Testis (tissue), 2 donors: Measurements from ENCODE around the gene ZSCAN5A.

Experiments used
- POLR2A ChIP-seq: fragments of 450-650 bp; IDR thresholded peaks from one replicate; pipeline ENCODE4 v1.6.1; 2017; ENCODE audit warnings: antibody characterized with exemption, mild to moderate bottlenecking, moderate library complexity
- TF ChIP-seq, protein P1 (sequence below), 3 experiments: fragments of 450-650 bp in 2 of 3; fragments of 200-600 bp in 1 of 3; sonication (generic) in 1 of 3; IDR thresholded peaks; one replicate each; pipeline ENCODE4 v1.5.1; 2016 to 2019; ENCODE audit warnings: antibody characterized with exemption in 3 of 3, mild to moderate bottlenecking in 2 of 3, moderate library complexity in 1 of 3

DNA sequence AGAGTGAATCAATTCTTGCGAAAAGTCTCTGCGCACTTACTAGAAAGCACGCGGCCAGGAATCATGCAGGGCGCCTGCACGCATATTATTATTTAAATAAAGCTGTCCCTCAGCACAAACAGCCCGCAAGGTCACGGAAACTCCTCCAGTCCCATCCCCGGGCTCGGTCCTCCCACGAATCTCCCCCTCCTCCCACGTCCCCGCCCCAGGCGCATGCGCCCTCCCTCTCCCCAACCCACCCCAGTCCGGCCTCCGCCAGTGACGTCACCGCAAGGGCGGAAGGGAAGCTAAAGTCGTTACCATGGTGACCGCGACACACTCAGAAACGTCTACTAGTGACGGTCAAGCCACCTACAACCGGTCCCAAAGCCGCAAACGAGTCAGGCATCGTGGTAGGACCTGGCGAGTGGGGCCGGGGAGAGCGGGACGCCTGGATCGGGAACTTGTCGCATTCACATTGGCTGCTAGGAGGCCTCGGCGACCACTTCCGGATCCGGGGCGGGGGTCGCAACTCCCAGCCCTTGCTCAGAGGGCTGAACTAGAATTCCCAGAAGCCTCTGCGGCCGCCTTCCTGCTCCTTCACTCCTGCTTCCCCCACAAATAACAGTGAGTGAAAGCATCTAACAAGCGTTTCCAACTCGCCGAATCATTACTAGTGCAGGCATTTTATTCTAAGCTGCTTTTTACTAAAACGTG, at the start of gene ZSCAN5A:
- TF ChIP-seq, protein P1, sequence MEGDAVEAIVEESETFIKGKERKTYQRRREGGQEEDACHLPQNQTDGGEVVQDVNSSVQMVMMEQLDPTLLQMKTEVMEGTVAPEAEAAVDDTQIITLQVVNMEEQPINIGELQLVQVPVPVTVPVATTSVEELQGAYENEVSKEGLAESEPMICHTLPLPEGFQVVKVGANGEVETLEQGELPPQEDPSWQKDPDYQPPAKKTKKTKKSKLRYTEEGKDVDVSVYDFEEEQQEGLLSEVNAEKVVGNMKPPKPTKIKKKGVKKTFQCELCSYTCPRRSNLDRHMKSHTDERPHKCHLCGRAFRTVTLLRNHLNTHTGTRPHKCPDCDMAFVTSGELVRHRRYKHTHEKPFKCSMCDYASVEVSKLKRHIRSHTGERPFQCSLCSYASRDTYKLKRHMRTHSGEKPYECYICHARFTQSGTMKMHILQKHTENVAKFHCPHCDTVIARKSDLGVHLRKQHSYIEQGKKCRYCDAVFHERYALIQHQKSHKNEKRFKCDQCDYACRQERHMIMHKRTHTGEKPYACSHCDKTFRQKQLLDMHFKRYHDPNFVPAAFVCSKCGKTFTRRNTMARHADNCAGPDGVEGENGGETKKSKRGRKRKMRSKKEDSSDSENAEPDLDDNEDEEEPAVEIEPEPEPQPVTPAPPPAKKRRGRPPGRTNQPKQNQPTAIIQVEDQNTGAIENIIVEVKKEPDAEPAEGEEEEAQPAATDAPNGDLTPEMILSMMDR (IDR thresholded peaks at IDR 0.05): no peak
- no peak for TF ChIP-seq POLR2A
